ENCODE data around the gene CD4. TPM values are rescaled to one million over a fixed set of nuclear protein-coding genes. Genes with fewer than 3 reads are reported as not detected.
A peak's percentile ranks its signal among the peaks of the same experiment; 100 is the strongest.

CD4 gene
- total RNA-seq, 1 experiment from 2014 or later, result not detected

DNA sequence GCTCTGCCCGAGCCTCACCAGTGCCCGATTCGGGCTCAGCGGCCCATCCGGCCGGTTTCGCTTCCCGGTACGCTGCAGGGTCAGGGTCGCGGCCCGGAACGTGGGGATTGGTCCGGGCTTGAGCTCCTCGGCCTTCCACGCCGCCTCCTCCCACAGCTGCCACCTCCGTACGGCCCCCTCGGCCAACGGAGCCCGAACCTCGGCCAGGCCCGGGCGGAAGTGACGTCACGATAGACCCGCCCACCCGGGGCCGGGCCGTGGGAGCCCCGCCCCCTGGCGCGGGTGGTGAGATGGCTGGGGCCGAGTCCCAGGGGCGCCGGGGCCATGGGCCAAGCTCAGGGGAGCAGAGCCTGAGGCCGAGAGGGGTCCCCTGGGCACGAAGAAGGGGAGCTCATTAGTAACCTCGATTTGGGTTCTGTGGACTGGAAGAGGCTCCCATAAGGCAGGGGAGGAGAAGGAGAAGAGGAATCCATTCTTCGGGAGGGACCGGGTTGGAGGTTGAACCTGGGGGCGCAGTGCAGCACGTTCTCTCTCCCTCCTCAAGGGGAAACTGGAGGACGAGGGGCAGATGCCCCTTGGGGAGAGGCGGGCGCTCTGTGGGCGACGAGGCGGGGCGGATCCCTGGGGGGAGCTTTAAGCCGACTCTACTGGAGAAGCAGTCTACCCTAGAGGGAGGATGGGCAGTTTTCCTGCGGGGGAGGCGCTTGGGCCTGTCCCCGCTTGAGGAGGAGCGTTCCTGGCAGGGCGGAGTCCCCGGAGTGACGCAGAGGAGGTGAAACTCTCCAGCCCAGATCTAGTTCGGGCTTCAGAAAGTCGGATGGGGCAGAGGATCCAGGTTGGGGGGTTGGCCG, 36.2 kb upstream of the CD4 start, which contains the start of gene MLF2:
Gene MLF2 (minus strand): TSS at position 221 of the 851 bp plus-strand sequence. CDS start 807 bp downstream, outside the sequence.
- TF ChIP-seq, protein P1, sequence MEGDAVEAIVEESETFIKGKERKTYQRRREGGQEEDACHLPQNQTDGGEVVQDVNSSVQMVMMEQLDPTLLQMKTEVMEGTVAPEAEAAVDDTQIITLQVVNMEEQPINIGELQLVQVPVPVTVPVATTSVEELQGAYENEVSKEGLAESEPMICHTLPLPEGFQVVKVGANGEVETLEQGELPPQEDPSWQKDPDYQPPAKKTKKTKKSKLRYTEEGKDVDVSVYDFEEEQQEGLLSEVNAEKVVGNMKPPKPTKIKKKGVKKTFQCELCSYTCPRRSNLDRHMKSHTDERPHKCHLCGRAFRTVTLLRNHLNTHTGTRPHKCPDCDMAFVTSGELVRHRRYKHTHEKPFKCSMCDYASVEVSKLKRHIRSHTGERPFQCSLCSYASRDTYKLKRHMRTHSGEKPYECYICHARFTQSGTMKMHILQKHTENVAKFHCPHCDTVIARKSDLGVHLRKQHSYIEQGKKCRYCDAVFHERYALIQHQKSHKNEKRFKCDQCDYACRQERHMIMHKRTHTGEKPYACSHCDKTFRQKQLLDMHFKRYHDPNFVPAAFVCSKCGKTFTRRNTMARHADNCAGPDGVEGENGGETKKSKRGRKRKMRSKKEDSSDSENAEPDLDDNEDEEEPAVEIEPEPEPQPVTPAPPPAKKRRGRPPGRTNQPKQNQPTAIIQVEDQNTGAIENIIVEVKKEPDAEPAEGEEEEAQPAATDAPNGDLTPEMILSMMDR (IDR thresholded peaks at IDR 0.05; ENCODE audit: insufficient read depth in 1 of 2, low read depth in 1 of 2, low read length in 1 of 2, severe bottlenecking in 1 of 2, unreplicated experiment in 1 of 2), result peak; percentile 99
- Mint-ChIP-seq H3K4me3 (ENCODE audit: unreplicated experiment) (peak within 1 kb of the TSS; percentile 90), H3K27me3 (ENCODE audit: insufficient read depth, unreplicated experiment) (no peaks in the 10 kb centered on the region), H3K36me3 (ENCODE audit: insufficient read depth, unreplicated experiment) (peaks cover 54% of the 10 kb centered on the region), H3K9me3 (ENCODE audit: unreplicated experiment) (no peaks in the 10 kb centered on the region), H3K27ac (ENCODE audit: unreplicated experiment) (peak within 1 kb of the TSS; percentile 94), H3K4me1 (ENCODE audit: low read depth, unreplicated experiment) (peaks cover 11% of the 10 kb centered on the region)
- Histone ChIP-seq H3K27me3 (replicated peaks; ENCODE audit: control insufficient read depth, insufficient read depth, low read length) (no peaks in the 10 kb centered on the region), H3K4me3 (ENCODE audit: low read depth, low read length) (peak within 1 kb of the TSS; percentile 97), H3K9me3 (no peaks in the 10 kb centered on the region), H3K4me1 (peaks cover 16% of the 10 kb centered on the region), H3K36me3 (ENCODE audit: control insufficient read depth, insufficient read depth, low read length) (peaks cover 8% of the 10 kb centered on the region)
- ChIA-PET CTCF (interaction anchor here (0.5 to 4.5 kb wide), 40 partner anchors 9 to 183 kb away, joined by 3 to 135 read pairs (median 5); partner anchors contain the start of genes CD4, CDCA3, COPS7A and GPR162), POLR2A (interaction anchor here (0.5 to 3.1 kb wide), 23 partner anchors 9 to 1010 kb away, joined by 3 to 60 read pairs (median 5); partner anchors contain the start of genes C12orf57, CDCA3, COPS7A and GAPDH)
- TSS peak; percentile 81 for BruUV-seq (replicated peaks)
- intact Hi-C loops (cut with micrococcal nuclease; ENCODE audit: unreplicated experiment), result loop anchor here (1.0 to 2.0 kb wide), 7 partner anchors 13 to 99 kb away; partner anchors contain the start of genes COPS7A, PTMS and USP5
- DNase-seq, result peak; percentile 99 to 100

GRCh38 chr12:6753772-6754356, 35.5 kb upstream of the CD4 start:
- intact Hi-C loops (cut with micrococcal nuclease; ENCODE audit: unreplicated experiment), result loop anchor here (1.0 to 2.0 kb wide), 7 partner anchors 12 to 98 kb away; partner anchors contain the start of genes COPS7A, PTMS and USP5
- TF ChIP-seq, protein P1 (IDR thresholded peaks at IDR 0.05; ENCODE audit: insufficient read depth in 1 of 2, low read depth in 1 of 2, low read length in 1 of 2, severe bottlenecking in 1 of 2, unreplicated experiment in 1 of 2), result no peak
- no TSS peak for BruUV-seq (replicated peaks)
- H3K4me1 ChIP-seq, result peaks cover 16% of the 10 kb centered on the region
- Mint-ChIP-seq H3K27me3 (ENCODE audit: insufficient read depth, unreplicated experiment) (no peaks in the 10 kb centered on the region), H3K4me1 (ENCODE audit: low read depth, unreplicated experiment) (peaks cover 17% of the 10 kb centered on the region), H3K9me3 (ENCODE audit: unreplicated experiment) (no peaks in the 10 kb centered on the region), H3K36me3 (ENCODE audit: insufficient read depth, unreplicated experiment) (peaks cover 47% of the 10 kb centered on the region), H3K4me3 (ENCODE audit: unreplicated experiment) (peak overlapping the region; percentile 90), H3K27ac (ENCODE audit: unreplicated experiment) (peak overlapping the region; percentile 94)
- CTCF ChIA-PET, result interaction anchor here (0.5 to 4.5 kb wide), 31 partner anchors 10 to 362 kb away, joined by 3 to 135 read pairs (median 6); partner anchors contain the start of genes CD4, CDCA3, COPS7A and LAG3
- DNase-seq, result no peak
- no peak overlapping the region for H3K4me3 ChIP-seq (ENCODE audit: low read depth, low read length)
- H3K27me3 ChIP-seq (replicated peaks; ENCODE audit: control insufficient read depth, insufficient read depth, low read length), result no peaks in the 10 kb centered on the region
- POLR2A ChIA-PET, result interaction anchor here (0.5 to 3.1 kb wide), 14 partner anchors 8 to 186 kb away, joined by 3 to 60 read pairs (median 5); partner anchors contain the start of genes CDCA3, COPS7A, GNB3 and NOP2
- peaks cover 8% of the 10 kb centered on the region for H3K36me3 ChIP-seq (ENCODE audit: control insufficient read depth, insufficient read depth, low read length)
- no peaks in the 10 kb centered on the region for H3K9me3 ChIP-seq

DNA sequence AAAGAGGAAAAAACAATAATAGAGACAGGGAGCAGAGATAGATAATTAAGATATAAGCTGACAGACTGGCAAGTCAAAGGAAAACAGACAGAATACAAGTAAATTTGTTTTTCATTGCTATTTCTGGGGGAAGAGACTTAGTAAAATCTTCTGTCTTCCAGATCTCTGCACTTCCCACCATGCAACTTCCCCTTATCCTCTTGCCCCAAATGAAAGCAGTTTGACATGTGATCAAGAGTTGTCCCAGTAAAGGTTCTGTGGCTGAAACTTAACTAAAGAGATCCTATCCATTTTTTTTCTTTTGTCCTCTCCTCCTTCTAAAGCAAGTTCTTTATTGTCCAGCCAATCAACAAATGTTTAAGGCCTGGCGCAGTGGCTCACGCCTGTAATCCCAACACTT, 34.9 kb upstream of the CD4 start:
- no peaks in the 10 kb centered on the region for H3K9me3 ChIP-seq
- H3K27ac Mint-ChIP-seq (ENCODE audit: unreplicated experiment), result peak overlapping the region; percentile 94
- no peak overlapping the region for H3K4me3 ChIP-seq (ENCODE audit: low read depth, low read length)
- peaks cover 16% of the 10 kb centered on the region for H3K4me1 ChIP-seq
- H3K4me1 Mint-ChIP-seq (ENCODE audit: low read depth, unreplicated experiment), result peaks cover 18% of the 10 kb centered on the region
- no peaks in the 10 kb centered on the region for H3K27me3 ChIP-seq (replicated peaks; ENCODE audit: control insufficient read depth, insufficient read depth, low read length)
- CTCF ChIA-PET, result interaction anchor here (0.5 to 4.5 kb wide), 21 partner anchors 9 to 363 kb away, joined by 3 to 135 read pairs (median 9); partner anchors contain the start of genes CDCA3, COPS7A, PTMS and SPSB2
- no peaks in the 10 kb centered on the region for H3K9me3 Mint-ChIP-seq (ENCODE audit: unreplicated experiment)
- DNase-seq, result no peak
- peaks cover 41% of the 10 kb centered on the region for H3K36me3 Mint-ChIP-seq (ENCODE audit: insufficient read depth, unreplicated experiment)
- TF ChIP-seq, protein P1 (IDR thresholded peaks at IDR 0.05; ENCODE audit: insufficient read depth in 1 of 2, low read depth in 1 of 2, low read length in 1 of 2, severe bottlenecking in 1 of 2, unreplicated experiment in 1 of 2), result no peak
- no peak overlapping the region for H3K4me3 Mint-ChIP-seq (ENCODE audit: unreplicated experiment)
- no TSS peak for BruUV-seq (replicated peaks)
- no peaks in the 10 kb centered on the region for H3K27me3 Mint-ChIP-seq (ENCODE audit: insufficient read depth, unreplicated experiment)
- peaks cover 8% of the 10 kb centered on the region for H3K36me3 ChIP-seq (ENCODE audit: control insufficient read depth, insufficient read depth, low read length)
- POLR2A ChIA-PET, result interaction anchor here (0.9 to 3.1 kb wide), 7 partner anchors 12 to 183 kb away, joined by 3 to 60 read pairs (median 20); partner anchors contain the start of genes CDCA3, COPS7A, PTMS and USP5
- intact Hi-C loops (cut with micrococcal nuclease; ENCODE audit: unreplicated experiment), result no loop called here
